Smooth muscle cell of the umbilical artery (primary cell): ENCODE data around the gene WSCD2. TPM values are rescaled to one million over a fixed set of nuclear protein-coding genes. Genes with fewer than 3 reads are reported as not detected.

Experiments used
- total RNA-seq: library from RNA; depleted of rRNA; stranded (reverse); fragments of >200 nt; gene quantifications from 2 replicates; pipeline ENCODE4 v1.2.3, GENCODE V29; 2014

Gene WSCD2
- not detected in 2 replicates for total RNA-seq

GRCh38 chr12:108129017-108129812 is at the start of gene WSCD2:
Gene WSCD2, plus strand, starts transcription at chr12:108129288. Its CDS starts 66,545 bp downstream, at chr12:108195833.

Other genes starting within 250 kb of the WSCD2 start
- gene CMKLR1, start 210.0 kb downstream of the WSCD2 start, total RNA-seq = 0.28 and 0.59 TPM in 2 replicates